GM19099 (cell line): ENCODE data around the gene ACTRT2.

ENCODE experiments used
- POLR2A ChIP-seq: IDR thresholded peaks from 3 replicates; pipeline ENCODE4 v1.6.1; 2011; ENCODE audit warnings: low read depth; ENCODE audit not compliant: insufficient read length; ENCODE audit errors: extremely low read depth

Gene ACTRT2

GRCh38 chr1:3021233-3021671 lies at the start of gene ACTRT2:
Gene ACTRT2 (plus strand): TSS chr1:3021467. CDS start chr1:3021687, 220 bp downstream.
- no peak for TF ChIP-seq POLR2A

GRCh38 chr1:2971609-2972008 lies 49.7 kb upstream of the ACTRT2 start:
- no peak for TF ChIP-seq POLR2A

GRCh38 chr1:2972011-2972878 lies 49.0 kb upstream of the ACTRT2 start:
- TF ChIP-seq POLR2A, result no peak

- TF ChIP-seq POLR2A, result no peak
These were observed 48.2 kb upstream of the ACTRT2 start for GRCh38 chr1:2972879-2973575.

- no peak for TF ChIP-seq POLR2A
These were observed 47.4 kb upstream of the ACTRT2 start for GRCh38 chr1:2973601-2974593.

- no peak for TF ChIP-seq POLR2A
These were observed 46.5 kb upstream of the ACTRT2 start for GRCh38 chr1:2974701-2975301.

GRCh38 chr1:2975466-2976179 lies 45.6 kb upstream of the ACTRT2 start:
- TF ChIP-seq POLR2A, result no peak

- TF ChIP-seq POLR2A, result no peak
These were observed 45.1 kb upstream of the ACTRT2 start for GRCh38 chr1:2976180-2976562.

GRCh38 chr1:2977886-2978611 lies 43.2 kb upstream of the ACTRT2 start:
- TF ChIP-seq POLR2A, result no peak

- TF ChIP-seq POLR2A, result no peak
These were observed 42.5 kb upstream of the ACTRT2 start for GRCh38 chr1:2978691-2979190.

- no peak for TF ChIP-seq POLR2A
These were observed 41.8 kb upstream of the ACTRT2 start for GRCh38 chr1:2979191-2980072.

- no peak for TF ChIP-seq POLR2A
These were observed 41.0 kb upstream of the ACTRT2 start for GRCh38 chr1:2980073-2980791.

GRCh38 chr1:2980849-2981248 lies 40.4 kb upstream of the ACTRT2 start:
- TF ChIP-seq POLR2A, result no peak
